DOHH2 (cell line): Measurements from ENCODE around the gene BBC3.

Source experiments
- H3F3A ChIP-seq: fragments of 200-600 bp; sonication (generic), shearing (Covaris generic); 2 replicates; pipeline ENCODE4 v1.6.0; 2016; ENCODE audit warnings: antibody characterized with exemption, mild to moderate bottlenecking; ENCODE audit not compliant: control insufficient read depth, insufficient read depth
- H3K27ac ChIP-seq: fragments of 200-600 bp; sonication (generic); 2 replicates; pipeline ENCODE4 v1.5.1; 2014; ENCODE audit warnings: low read depth, mild to moderate bottlenecking, low read length, moderate library complexity
- H3K27me3 ChIP-seq: fragments of 200-600 bp; sonication (generic); 2 replicates; pipeline ENCODE4 v1.6.1; 2014; ENCODE audit warnings: mild to moderate bottlenecking, low read length, mixed read lengths; ENCODE audit not compliant: control insufficient read depth
- H3K36me3 ChIP-seq: fragments of 200-600 bp; sonication (generic); 2 replicates; pipeline ENCODE4 v1.6.1; 2014; ENCODE audit warnings: mild to moderate bottlenecking, low read length, moderate library complexity, mixed read lengths; ENCODE audit not compliant: control insufficient read depth
- H3K4me1 ChIP-seq: fragments of 200-600 bp; sonication (generic); 2 replicates; pipeline ENCODE4 v1.6.1; 2014; ENCODE audit warnings: mild to moderate bottlenecking, low read length, mixed read lengths; ENCODE audit not compliant: control insufficient read depth
- H3K4me2 ChIP-seq: fragments of 200-600 bp; sonication (generic); 2 replicates; pipeline ENCODE4 v1.6.0; 2014; ENCODE audit warnings: mild to moderate bottlenecking, low read length, moderate library complexity
- H3K4me3 ChIP-seq: fragments of 200-600 bp; sonication (generic); 2 replicates; pipeline ENCODE4 v1.5.1; 2014; ENCODE audit warnings: mild to moderate bottlenecking, low read length, mixed read lengths
- H3K79me2 ChIP-seq: fragments of 200-600 bp; sonication (generic); 2 replicates; pipeline ENCODE4 v1.6.1; 2014; ENCODE audit warnings: mild to moderate bottlenecking, low read length, mixed read lengths; ENCODE audit not compliant: control insufficient read depth
- H3K9me2 ChIP-seq: fragments of 200-600 bp; sonication (generic); replicated peaks from 2 replicates; pipeline ENCODE4 v1.6.1; 2014; ENCODE audit warnings: mild to moderate bottlenecking, low read length, mixed read lengths; ENCODE audit not compliant: control insufficient read depth
- H3K9me3 ChIP-seq: fragments of 200-600 bp; sonication (generic); 2 replicates; pipeline ENCODE4 v1.6.1; 2014; ENCODE audit warnings: antibody characterized with exemption, low read length, mixed read lengths; ENCODE audit not compliant: control insufficient read depth, insufficient read depth
- H4K20me1 ChIP-seq: fragments of 200-600 bp; sonication (generic); 2 replicates; pipeline ENCODE4 v1.6.0; 2014; ENCODE audit warnings: low read depth, mild to moderate bottlenecking, antibody characterized with exemption, low read length, moderate library complexity; ENCODE audit not compliant: control insufficient read depth, insufficient read depth
- EZH2phosphoT487 ChIP-seq: fragments of 200-600 bp; sonication (generic); IDR thresholded peaks from 2 replicates; pipeline ENCODE4 v1.6.1; 2017; ENCODE audit warnings: borderline replicate concordance, mild to moderate bottlenecking, antibody characterized with exemption, low read length, moderate library complexity, mixed read lengths
- TF ChIP-seq, protein P1 (sequence below): fragments of 200-600 bp; sonication (generic); IDR thresholded peaks from one replicate; pipeline ENCODE4 v1.5.1; 2014; ENCODE audit warnings: antibody characterized with exemption, mild to moderate bottlenecking, low read depth, low read length; ENCODE audit not compliant: poor library complexity, severe bottlenecking

BBC3 gene

DNA sequence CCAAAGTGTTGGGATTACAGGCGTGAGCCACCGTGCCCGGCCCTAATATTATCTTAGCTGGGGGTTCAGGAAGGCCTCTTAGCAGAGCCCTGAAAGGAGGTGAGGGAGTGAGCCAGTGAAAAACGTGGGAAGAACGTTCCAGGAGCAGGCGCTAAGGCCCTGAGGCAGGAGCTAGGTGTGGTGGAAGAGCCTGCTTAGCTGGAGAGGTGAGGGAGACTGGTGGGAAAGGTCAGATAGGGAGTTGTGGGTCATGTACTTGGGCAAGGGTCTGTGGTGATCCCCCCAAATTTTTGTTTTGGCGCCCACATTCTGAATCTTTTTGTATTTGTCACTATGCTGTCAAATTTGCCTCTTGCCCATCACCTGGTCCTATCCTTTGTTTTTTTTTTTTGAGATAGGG, 38.6 kb upstream of the BBC3 start:
- H3K79me2 ChIP-seq, result no peaks in the 10 kb centered on the region
- peaks cover 14% of the 10 kb centered on the region; the same call in 1 of the 2 replicates for H3K36me3 ChIP-seq
- TF ChIP-seq, protein P1, sequence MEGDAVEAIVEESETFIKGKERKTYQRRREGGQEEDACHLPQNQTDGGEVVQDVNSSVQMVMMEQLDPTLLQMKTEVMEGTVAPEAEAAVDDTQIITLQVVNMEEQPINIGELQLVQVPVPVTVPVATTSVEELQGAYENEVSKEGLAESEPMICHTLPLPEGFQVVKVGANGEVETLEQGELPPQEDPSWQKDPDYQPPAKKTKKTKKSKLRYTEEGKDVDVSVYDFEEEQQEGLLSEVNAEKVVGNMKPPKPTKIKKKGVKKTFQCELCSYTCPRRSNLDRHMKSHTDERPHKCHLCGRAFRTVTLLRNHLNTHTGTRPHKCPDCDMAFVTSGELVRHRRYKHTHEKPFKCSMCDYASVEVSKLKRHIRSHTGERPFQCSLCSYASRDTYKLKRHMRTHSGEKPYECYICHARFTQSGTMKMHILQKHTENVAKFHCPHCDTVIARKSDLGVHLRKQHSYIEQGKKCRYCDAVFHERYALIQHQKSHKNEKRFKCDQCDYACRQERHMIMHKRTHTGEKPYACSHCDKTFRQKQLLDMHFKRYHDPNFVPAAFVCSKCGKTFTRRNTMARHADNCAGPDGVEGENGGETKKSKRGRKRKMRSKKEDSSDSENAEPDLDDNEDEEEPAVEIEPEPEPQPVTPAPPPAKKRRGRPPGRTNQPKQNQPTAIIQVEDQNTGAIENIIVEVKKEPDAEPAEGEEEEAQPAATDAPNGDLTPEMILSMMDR, result no peak
- no peak for TF ChIP-seq EZH2phosphoT487
- no peaks in the 10 kb centered on the region for H3K9me3 ChIP-seq
- peaks cover 12% of the 10 kb centered on the region for H3K4me1 ChIP-seq
- no peak overlapping the region for H3K4me2 ChIP-seq
- H4K20me1 ChIP-seq, result no peaks in the 10 kb centered on the region
- no peaks in the 10 kb centered on the region for H3K9me2 ChIP-seq
- H3F3A ChIP-seq, result 0 out of 2 replicates have a peak, but pooled peaks cover 2% of the 10 kb centered on the region
- no peak overlapping the region for H3K4me3 ChIP-seq
- H3K27me3 ChIP-seq, result no peaks in the 10 kb centered on the region
- no peak overlapping the region for H3K27ac ChIP-seq

DNA sequence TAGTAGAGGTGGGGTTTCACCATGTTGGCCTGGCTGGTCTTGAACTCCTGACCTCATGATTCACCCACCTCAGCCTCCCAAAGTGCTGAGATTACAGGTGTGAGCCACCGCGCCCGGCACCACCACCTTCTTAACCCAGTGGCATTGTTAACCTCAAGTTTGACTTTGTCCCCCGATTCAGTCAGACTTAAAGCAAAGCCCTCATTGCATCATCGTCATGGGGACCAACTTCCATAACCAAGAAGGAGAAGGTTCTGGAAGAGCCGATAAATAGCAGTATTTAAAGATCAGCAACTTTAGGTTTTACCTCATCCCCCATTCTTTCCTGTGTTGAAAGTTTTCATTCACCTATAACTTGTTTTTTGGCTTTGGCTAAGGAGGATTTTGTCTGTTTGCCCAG, 37.0 kb upstream of the BBC3 start:
- TF ChIP-seq, protein P1, result no peak
- TF ChIP-seq EZH2phosphoT487, result no peak
- Histone ChIP-seq H3K4me2 (no peak overlapping the region), H3K79me2 (no peaks in the 10 kb centered on the region)

DNA sequence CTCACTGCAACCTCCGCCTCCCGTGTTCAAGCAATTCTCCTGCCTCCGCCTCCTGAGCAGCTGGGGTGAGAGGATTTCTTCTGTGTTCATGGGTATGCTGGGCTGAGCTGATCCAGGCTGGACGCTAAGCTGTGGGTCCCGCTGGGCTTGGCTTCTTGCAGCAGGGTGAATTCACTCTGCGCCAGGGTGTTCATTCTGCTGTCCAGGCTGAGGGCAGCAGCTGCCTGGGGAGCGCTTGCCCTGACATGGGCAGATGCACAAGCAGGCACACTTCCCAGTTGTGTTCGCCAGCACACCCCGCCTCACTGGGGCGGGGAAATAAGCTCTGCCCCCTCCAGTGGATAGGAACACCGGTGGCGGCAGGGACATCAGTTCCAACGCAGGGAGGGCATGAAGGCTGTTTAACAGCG, 36.4 kb upstream of the BBC3 start:
- Histone ChIP-seq H3K4me2 (no peak overlapping the region), H3K9me3 (no peaks in the 10 kb centered on the region), H3F3A (no peaks in the 10 kb centered on the region), H4K20me1 (no peaks in the 10 kb centered on the region), H3K27me3 (no peaks in the 10 kb centered on the region), H3K36me3 (peaks cover 27% of the 10 kb centered on the region), H3K9me2 (no peaks in the 10 kb centered on the region), H3K4me1 (peaks cover 7% of the 10 kb centered on the region), H3K27ac (no peak overlapping the region), H3K4me3 (no peak overlapping the region), H3K79me2 (no peaks in the 10 kb centered on the region)
- TF ChIP-seq EZH2phosphoT487, result no peak
- TF ChIP-seq, protein P1, result no peak

More for the DNA sequence above, 37.0 kb upstream of the BBC3 start:
- H3K4me1 ChIP-seq, result peaks cover 10% of the 10 kb centered on the region
- no peak overlapping the region for H3K27ac ChIP-seq
- no peaks in the 10 kb centered on the region for H3K9me2 ChIP-seq
- H3F3A ChIP-seq, result no peaks in the 10 kb centered on the region
- peaks cover 20% of the 10 kb centered on the region for H3K36me3 ChIP-seq
- no peaks in the 10 kb centered on the region for H3K27me3 ChIP-seq
- no peak overlapping the region for H3K4me3 ChIP-seq
- H4K20me1 ChIP-seq, result no peaks in the 10 kb centered on the region
- no peaks in the 10 kb centered on the region for H3K9me3 ChIP-seq
